ENCODE measurements around the gene STAP1. TPM values are rescaled to one million over a fixed set of nuclear protein-coding genes. Genes with fewer than 3 reads are reported as not detected.

Gene STAP1
- total RNA-seq, 1 donor from 2014 or later = not detected

- Mint-ChIP-seq H3K27ac (ENCODE audit: unreplicated experiment) (no peak overlapping the region), H3K4me3 (ENCODE audit: unreplicated experiment) (no peak overlapping the region), H3K9me3 (ENCODE audit: unreplicated experiment) (no peaks in the 10 kb centered on the region), H3K36me3 (ENCODE audit: unreplicated experiment) (no peaks in the 10 kb centered on the region), H3K4me1 (ENCODE audit: low read depth, unreplicated experiment) (no peaks in the 10 kb centered on the region), H3K27me3 (ENCODE audit: unreplicated experiment) (no peaks in the 10 kb centered on the region)
- no peak for TF ChIP-seq CTCF (IDR thresholded peaks at IDR 0.05; ENCODE audit: partially characterized antibody, unreplicated experiment)
- DNase-seq = no peak
These were observed 12.0 kb downstream of the STAP1 start for GRCh38 chr4:67570537-67570936.

- Mint-ChIP-seq H3K9me3 (ENCODE audit: unreplicated experiment) (no peaks in the 10 kb centered on the region), H3K4me1 (ENCODE audit: low read depth, unreplicated experiment) (no peaks in the 10 kb centered on the region)
These were observed 13.4 kb downstream of the STAP1 start for GRCh38 chr4:67571975-67572374.

GRCh38 chr4:67573193-67573592, 14.7 kb downstream of the STAP1 start:
- Mint-ChIP-seq H3K9me3 (ENCODE audit: unreplicated experiment) (no peaks in the 10 kb centered on the region), H3K4me3 (ENCODE audit: unreplicated experiment) (no peak overlapping the region), H3K27ac (ENCODE audit: unreplicated experiment) (no peak overlapping the region), H3K4me1 (ENCODE audit: low read depth, unreplicated experiment) (no peaks in the 10 kb centered on the region), H3K36me3 (ENCODE audit: unreplicated experiment) (no peaks in the 10 kb centered on the region), H3K27me3 (ENCODE audit: unreplicated experiment) (no peaks in the 10 kb centered on the region)
- no peak for TF ChIP-seq CTCF (IDR thresholded peaks at IDR 0.05; ENCODE audit: partially characterized antibody, unreplicated experiment)
- no peak for DNase-seq

More at GRCh38 chr4:67571975-67572374, 13.4 kb downstream of the STAP1 start:
- no peak overlapping the region for H3K27ac Mint-ChIP-seq (ENCODE audit: unreplicated experiment)
- no peak for TF ChIP-seq CTCF (IDR thresholded peaks at IDR 0.05; ENCODE audit: partially characterized antibody, unreplicated experiment)
- no peaks in the 10 kb centered on the region for H3K27me3 Mint-ChIP-seq (ENCODE audit: unreplicated experiment)
- no peak overlapping the region for H3K4me3 Mint-ChIP-seq (ENCODE audit: unreplicated experiment)
- no peaks in the 10 kb centered on the region for H3K36me3 Mint-ChIP-seq (ENCODE audit: unreplicated experiment)
- DNase-seq = no peak

GRCh38 chr4:67575232-67576058, 16.9 kb downstream of the STAP1 start:
- no peak overlapping the region for H3K4me3 Mint-ChIP-seq (ENCODE audit: unreplicated experiment)
- H3K36me3 Mint-ChIP-seq (ENCODE audit: unreplicated experiment) = no peaks in the 10 kb centered on the region
- no peak for DNase-seq
- H3K27me3 Mint-ChIP-seq (ENCODE audit: unreplicated experiment) = no peaks in the 10 kb centered on the region
- no peak overlapping the region for H3K27ac Mint-ChIP-seq (ENCODE audit: unreplicated experiment)
- TF ChIP-seq CTCF (IDR thresholded peaks at IDR 0.05; ENCODE audit: partially characterized antibody, unreplicated experiment) = no peak
- H3K4me1 Mint-ChIP-seq (ENCODE audit: low read depth, unreplicated experiment) = no peaks in the 10 kb centered on the region
- peaks cover 2% of the 10 kb centered on the region for H3K9me3 Mint-ChIP-seq (ENCODE audit: unreplicated experiment)

- Mint-ChIP-seq H3K4me1 (ENCODE audit: low read depth, unreplicated experiment) (no peaks in the 10 kb centered on the region), H3K27me3 (ENCODE audit: unreplicated experiment) (no peaks in the 10 kb centered on the region), H3K9me3 (ENCODE audit: unreplicated experiment) (peaks cover 2% of the 10 kb centered on the region), H3K4me3 (ENCODE audit: unreplicated experiment) (no peak overlapping the region), H3K27ac (ENCODE audit: unreplicated experiment) (no peak overlapping the region), H3K36me3 (ENCODE audit: unreplicated experiment) (no peaks in the 10 kb centered on the region)
- DNase-seq = no peak
- TF ChIP-seq CTCF (IDR thresholded peaks at IDR 0.05; ENCODE audit: partially characterized antibody, unreplicated experiment) = no peak
These were observed 17.5 kb downstream of the STAP1 start for GRCh38 chr4:67576059-67576466.
